Right ventricle myocardium superior (tissue), 1 donor: ENCODE measurements around the gene ZNF837. TPM values are rescaled to one million over a fixed set of nuclear protein-coding genes. Genes with fewer than 3 reads are reported as not detected.

ENCODE experiments used
- ATAC-seq: fragments of 200-7000 bp; cut with Tn5 transposase; one replicate; pipeline ENCODE4 v1.9.1; 2020; ENCODE audit warnings: mild to moderate bottlenecking; ENCODE audit not compliant: poor library complexity
- DNase-seq: peaks from one replicate; pipeline ENCODE4 v3.0.0-alpha.2; 2020
- intact Hi-C: fragments of 100-400 bp; cut with DNase I; formaldehyde crosslinking; loops from one replicate; pipeline ENCODE4 v1.11.2; 2022
- microRNA-seq: library from miRNA; unstranded; fragments of <30 nt; microRNA quantifications from one replicate; pipeline ENCODE4 v1.2.0, GENCODE V29; 2020
- total RNA-seq: library from RNA; stranded (reverse); fragmentation: NEBNext Ultra II Directional; extraction: Animal tissue kit (Norgen Biotek cat#: 25700); gene quantifications from one replicate; pipeline ENCODE4 v1.2.1, GENCODE V29; 2021
- donor health status: DM: no; HTN: yes; CAD: no; lungs with severe emphysema.

Gene ZNF837
- total RNA-seq, 1 donor from 2014 or later, result 0.13 TPM

- DNase-seq, result no peak
- ATAC-seq, result no peak
- intact Hi-C loops, result no loop called here
Observed at GRCh38 chr19:58332697-58333096, 48.1 kb downstream of the ZNF837 start.

- intact Hi-C loops, result no loop called here
- ATAC-seq, result no peak
- no peak for DNase-seq
Observed at GRCh38 chr19:58330458-58330857, 50.4 kb downstream of the ZNF837 start.

GRCh38 chr19:58328999-58329398, 51.8 kb downstream of the ZNF837 start:
- intact Hi-C loops, result no loop called here
- ATAC-seq (no peak), DNase-seq (no peak)

- DNase-seq, result peak; percentile 99
- peak; percentile 98 for ATAC-seq
- intact Hi-C loops, result no loop called here
Observed at GRCh38 chr19:58326914-58327726, 53.7 kb downstream of the ZNF837 start, which contains the start of gene ZSCAN22. ZSCAN22 (plus strand) TSS chr19:58326994; CDS start chr19:58334803, 7,809 bp downstream.

GRCh38 chr19:58326501-58326913, 54.3 kb downstream of the ZNF837 start:
- ATAC-seq (no peak), DNase-seq (no peak)
- intact Hi-C loops, result no loop called here

GRCh38 chr19:58325311-58326022, 55.4 kb downstream of the ZNF837 start:
- ATAC-seq (no peak), DNase-seq (no peak)
- intact Hi-C loops, result no loop called here

- ATAC-seq (no peak), DNase-seq (no peak)
- intact Hi-C loops, result no loop called here
Observed at GRCh38 chr19:58319241-58319640, 61.6 kb downstream of the ZNF837 start.

- ATAC-seq, result no peak
- DNase-seq, result no peak
- intact Hi-C loops, result no loop called here
Observed at GRCh38 chr19:58318297-58318696, 62.5 kb downstream of the ZNF837 start.

Small RNA genes within 50 kb of the gene (microRNA-seq; reads per million reads assigned to microRNA genes)
- gene MIR4754, result not detected
- gene MIR6806, result not detected

Other genes starting within 250 kb of the ZNF837 start
- 6.5 TPM for gene ZNF329, start 230.2 kb downstream of the ZNF837 start, total RNA-seq
- gene ZNF274, start 198.0 kb downstream of the ZNF837 start, total RNA-seq, result 17.4 TPM
- gene ZNF544, start 152.1 kb downstream of the ZNF837 start, total RNA-seq, result 24.9 TPM
- gene ZNF8, start 102.1 kb downstream of the ZNF837 start, total RNA-seq, result 4.6 TPM
- 20.0 TPM for gene ERVK3-1, start 75.7 kb downstream of the ZNF837 start, total RNA-seq
- 1.7 TPM for gene ZSCAN22, start 54.0 kb downstream of the ZNF837 start, total RNA-seq
- 4.1 TPM for gene A1BG, start 27.5 kb downstream of the ZNF837 start, total RNA-seq
- 0.30 TPM for gene ZNF497, start 18.3 kb downstream of the ZNF837 start, total RNA-seq
- 481 TPM for gene RPS5, start 6.2 kb upstream of the ZNF837 start, total RNA-seq
- not detected for gene RNF225, start 14.6 kb upstream of the ZNF837 start, total RNA-seq
- gene ZNF584, start 27.6 kb upstream of the ZNF837 start, total RNA-seq, result 16.1 TPM
- gene ZNF132, start 59.1 kb upstream of the ZNF837 start, total RNA-seq, result 4.6 TPM
- gene ZNF324B, start 70.6 kb upstream of the ZNF837 start, total RNA-seq, result 2.6 TPM
- 5.1 TPM for gene ZNF324, start 86.0 kb upstream of the ZNF837 start, total RNA-seq
- gene ZNF446, start 95.3 kb upstream of the ZNF837 start, total RNA-seq, result 4.6 TPM
- gene SLC27A5, start 131.0 kb upstream of the ZNF837 start, total RNA-seq, result 3.8 TPM
- 7.9 TPM for gene ZBTB45, start 138.8 kb upstream of the ZNF837 start, total RNA-seq
- 132 TPM for gene TRIM28, start 163.0 kb upstream of the ZNF837 start, total RNA-seq
- gene CHMP2A, start 174.1 kb upstream of the ZNF837 start, total RNA-seq, result 115 TPM
- 116 TPM for gene UBE2M, start 177.6 kb upstream of the ZNF837 start, total RNA-seq
- 9.2 TPM for gene MZF1, start 192.3 kb upstream of the ZNF837 start, total RNA-seq